Caki2 (cell line): ENCODE measurements around the gene ADM5. TPM values are rescaled to one million over a fixed set of nuclear protein-coding genes. Genes with fewer than 3 reads are reported as not detected.

ENCODE experiments used
- DNase-seq: peaks from one replicate; pipeline ENCODE4 v3.0.0-alpha.2; 2015; ENCODE audit warnings: low read depth
- in situ Hi-C: cut with HindIII; loops from 2 replicates; pipeline ENCODE4 v1.10.0; 2016; ENCODE audit warnings: low sequenced_read_pairs, low pct_unique_long_range_greater_than_20kb, mixed read lengths
- total RNA-seq: library from RNA; depleted of rRNA; stranded (reverse); fragments of >200 nt; shearing (Covaris generic); gene quantifications from 2 replicates; pipeline ENCODE4 v1.2.3, GENCODE V29; 2014; ENCODE audit warnings: low replicate concordance

Gene ADM5
- total RNA-seq, 1 experiment from 2014 or later, result 1.1 TPM

DNA sequence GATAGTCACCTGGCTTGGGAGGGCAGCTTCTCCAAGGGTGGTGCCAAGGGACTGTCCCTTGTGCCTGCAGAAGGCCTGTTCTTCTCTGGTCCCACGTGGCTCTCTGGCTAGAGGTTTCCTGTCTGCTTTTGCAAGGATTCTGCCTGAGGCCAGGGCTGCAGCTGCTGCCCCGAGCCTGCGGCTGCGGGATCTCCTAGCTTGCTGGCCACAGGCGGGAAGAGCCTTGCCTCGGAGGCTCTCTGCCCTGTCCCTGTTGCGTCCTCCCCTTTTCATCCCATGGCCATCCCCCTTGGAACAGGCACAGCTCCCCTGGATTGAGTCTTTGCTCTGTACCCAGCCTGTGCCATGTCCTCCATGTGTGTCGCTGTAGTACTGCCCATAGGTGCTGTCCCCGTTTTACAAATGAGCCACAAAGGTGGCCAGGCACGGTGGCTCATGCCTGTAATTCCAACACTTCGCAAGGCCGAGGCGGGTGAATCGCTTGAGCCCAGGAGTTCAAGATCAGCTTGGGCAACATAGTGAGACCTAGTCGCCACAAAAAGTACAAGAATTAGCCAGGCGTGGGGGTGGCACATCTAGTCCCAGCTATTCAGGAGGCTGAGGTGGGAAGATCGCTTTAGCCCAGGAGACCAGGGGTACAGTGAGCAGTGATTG is 32.8 kb upstream of the ADM5 start:
- in situ Hi-C loops, result no loop called here

DNA sequence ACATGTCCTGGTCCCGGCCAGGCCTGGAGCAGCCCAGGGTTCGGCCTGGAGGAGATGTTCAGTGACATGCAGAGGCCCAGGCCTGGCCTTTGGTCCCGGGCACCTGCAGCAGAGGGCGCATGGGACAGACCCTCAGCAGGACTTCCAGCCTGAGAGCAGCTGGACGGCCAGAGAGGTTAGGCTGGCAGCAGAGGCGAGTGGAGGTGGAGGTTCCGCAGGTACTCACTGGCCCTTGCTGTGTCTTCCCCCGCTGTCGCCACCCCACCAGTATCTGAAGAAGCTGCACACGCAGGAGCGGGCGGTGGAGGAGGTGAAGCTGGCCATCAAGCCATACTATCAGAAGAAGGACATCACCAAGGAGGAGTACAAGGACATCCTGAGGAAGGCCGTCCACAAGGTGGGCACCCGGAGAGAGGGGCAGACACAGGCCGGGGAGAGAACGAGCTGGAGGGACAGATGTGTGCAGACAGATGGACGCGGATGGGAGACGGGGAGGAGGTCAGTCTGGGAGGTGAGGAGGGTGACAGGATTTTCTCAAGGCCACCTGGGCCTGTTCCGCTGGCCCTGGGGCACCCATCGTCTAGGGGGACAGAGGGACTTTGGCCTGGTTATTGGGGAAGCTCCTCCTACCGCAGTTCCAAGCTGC is 31.8 kb upstream of the ADM5 start:
- DNase-seq, result no peak
- in situ Hi-C loops, result no loop called here

More for the DNA sequence above, 32.8 kb upstream of the ADM5 start:
- no peak for DNase-seq

DNA sequence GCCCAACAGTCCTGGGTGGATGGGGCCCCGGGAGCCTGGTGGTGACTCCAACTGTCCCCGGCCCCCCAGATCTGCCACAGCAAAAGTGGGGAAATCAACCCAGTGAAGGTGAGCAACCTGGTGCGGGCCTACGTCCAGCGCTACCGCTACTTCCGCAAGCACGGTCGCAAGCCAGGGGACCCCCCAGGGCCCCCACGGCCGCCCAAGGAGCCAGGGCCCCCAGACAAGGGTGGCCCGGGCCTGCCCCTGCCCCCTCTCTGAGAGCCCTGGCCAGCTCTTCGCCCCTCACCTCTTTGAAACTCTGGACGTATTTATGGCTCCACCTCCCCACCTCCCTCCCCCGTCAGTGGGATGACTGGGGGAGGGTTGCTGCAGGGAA is 31.3 kb upstream of the ADM5 start:
- in situ Hi-C loops, result no loop called here
- no peak for DNase-seq

DNA sequence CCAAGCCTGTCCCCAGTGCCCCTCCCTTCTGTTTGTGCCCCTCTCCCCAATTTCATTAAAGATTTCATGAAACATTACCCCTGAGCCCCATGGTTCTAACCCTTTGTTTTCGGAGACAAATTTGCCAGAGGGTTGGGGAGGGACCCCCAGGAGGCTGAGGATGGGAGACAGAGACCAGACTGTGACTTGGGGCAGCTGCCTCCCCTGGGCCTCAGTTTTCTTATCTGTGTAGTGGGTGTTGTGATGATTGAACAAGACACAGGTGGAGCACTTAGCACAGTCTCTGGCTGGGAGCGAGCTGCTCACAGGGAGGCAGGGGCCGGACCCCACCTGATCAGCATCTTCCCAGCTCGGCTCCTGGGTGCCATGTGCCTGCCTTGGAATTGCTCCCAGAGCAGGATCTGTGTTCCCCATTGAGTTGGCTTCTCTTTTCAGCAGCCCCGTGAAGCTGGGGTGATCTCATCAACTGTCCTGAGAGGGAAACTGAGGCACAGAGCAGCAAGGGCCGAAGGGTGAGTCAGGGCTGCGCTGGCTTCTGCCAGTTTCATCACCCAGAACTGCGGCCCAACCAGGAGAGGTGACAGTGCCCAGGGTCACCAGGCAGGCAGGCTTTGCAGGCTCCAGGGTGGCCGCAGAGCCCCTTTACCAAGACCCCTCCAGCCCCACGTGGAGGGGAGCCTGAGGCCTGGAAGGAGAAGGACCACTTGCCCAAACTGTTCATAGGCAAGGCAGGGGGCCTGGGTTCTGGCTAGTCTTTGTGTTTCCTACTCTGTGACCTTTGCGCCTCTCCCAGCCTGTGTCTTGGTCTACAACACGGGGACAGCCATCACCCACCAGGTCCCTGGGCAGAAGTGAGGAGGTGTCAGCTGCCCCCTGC is 30.6 kb upstream of the ADM5 start:
- in situ Hi-C loops, result no loop called here
- no peak for DNase-seq

DNA sequence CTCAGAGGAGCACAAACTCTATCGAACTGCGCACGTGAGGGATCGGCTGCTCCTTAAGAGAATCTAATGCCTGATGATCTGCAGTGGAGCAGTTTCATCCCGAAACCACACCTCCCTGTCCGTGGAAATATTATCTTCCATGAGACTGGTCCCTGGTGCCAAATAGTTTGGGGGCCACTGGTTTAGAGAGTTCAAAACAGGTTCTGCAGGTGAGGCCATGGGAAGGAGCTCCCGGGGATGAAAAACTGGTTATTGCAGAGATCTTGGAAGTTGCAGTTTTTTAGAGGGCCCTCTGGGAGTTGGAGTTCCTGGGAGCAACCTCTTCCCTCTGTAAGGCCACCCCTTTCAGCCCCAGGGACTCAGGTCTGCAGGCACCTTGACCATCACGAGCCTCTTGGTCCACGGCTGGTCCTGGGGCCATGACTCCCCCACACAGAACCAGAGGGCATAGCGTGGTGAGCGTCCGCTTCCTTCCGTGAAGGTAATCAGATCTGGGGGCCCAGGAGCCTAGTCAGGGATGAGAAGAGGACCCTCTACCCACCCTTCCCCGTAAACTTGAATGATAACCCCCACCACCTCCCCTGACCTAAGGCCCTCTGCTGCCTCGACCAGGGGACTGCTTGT is 28.9 kb upstream of the ADM5 start:
- DNase-seq, result no peak

DNA sequence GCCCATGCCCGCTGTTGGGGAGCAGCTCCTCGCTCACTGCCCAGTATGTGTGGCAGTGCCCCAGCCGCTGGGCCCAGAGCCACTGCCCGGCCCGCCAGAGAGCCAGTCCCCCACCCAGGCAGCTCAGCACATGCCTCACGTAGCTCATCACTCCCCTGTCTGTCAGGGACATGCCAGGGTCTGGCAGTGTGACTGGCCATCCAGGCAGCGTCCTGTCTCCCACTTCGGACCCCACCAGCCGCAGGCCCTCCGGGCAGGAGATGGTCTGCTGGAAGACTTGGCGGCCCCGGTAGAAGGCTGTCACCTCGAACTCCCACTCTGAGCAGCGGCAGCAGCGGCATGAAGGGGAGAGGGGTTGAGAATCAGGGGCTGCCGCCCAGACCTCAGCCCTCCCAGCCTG is 27.4 kb upstream of the ADM5 start:
- no peak for DNase-seq
- in situ Hi-C loops, result no loop called here

More for the DNA sequence above, 28.9 kb upstream of the ADM5 start:
- in situ Hi-C loops, result no loop called here

DNA sequence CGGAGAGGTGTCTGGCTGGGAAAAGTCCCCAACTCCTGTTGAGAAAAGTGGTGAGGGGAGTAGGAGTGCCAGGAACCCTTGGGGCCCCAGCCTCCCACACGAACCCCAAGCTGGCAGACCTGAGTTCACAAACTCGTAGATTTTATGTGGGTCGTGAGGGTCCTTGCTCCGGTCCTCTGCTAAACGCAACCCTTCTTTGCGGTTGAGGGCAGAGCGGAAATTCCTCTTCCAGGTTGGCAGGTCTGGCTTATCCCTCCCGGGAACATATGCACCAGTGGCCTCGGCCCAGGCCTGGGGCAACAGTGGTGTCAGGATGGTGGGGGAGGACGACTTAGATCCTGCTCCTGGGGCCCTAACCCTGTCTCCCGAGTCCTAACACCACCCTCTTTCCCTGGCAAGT is 26.2 kb upstream of the ADM5 start:
- DNase-seq, result no peak
- in situ Hi-C loops, result no loop called here

DNA sequence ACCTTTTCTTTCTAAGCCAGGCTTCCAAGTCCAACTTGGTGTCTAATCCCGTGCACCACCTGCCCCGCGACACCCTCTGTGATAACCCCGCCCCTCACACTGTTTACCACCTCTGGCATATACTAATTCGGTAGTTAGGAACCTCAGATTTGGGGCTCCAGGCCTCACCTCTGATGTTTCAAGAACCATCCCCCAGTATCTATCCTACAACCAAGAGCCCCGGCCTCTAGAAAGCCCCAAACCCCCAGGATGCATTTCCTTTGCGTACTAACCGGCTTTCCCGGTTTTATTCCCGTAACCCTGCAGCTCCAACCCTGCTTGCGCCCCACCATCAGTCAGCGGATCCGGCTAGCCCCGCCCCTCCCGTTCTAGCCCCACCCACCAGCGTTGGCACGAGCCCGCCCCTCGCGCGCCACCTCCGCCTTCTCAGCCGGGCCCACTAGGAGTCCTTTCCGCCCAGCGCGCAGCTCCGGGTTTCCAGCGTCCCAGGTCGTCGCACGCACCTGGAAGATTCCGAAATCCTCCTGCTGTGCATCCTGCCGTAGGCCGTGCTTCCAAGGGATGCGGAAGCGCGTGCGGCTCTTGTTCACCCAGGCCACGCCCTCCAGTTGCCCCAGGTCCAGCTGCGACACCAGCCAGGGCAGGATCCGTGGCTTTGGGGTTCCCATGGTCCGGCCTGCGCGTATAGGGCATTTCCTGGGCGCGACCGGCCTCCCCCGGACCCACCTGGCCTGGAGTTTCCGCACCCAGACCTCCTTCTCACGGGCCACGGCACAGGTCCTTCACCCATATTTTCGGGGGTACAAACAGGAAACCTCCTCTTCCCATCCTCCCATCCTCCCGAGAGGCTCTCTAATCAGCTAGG is 25.0 kb upstream of the ADM5 start:
- DNase-seq, result peak; percentile 89
- in situ Hi-C loops, result no loop called here

DNA sequence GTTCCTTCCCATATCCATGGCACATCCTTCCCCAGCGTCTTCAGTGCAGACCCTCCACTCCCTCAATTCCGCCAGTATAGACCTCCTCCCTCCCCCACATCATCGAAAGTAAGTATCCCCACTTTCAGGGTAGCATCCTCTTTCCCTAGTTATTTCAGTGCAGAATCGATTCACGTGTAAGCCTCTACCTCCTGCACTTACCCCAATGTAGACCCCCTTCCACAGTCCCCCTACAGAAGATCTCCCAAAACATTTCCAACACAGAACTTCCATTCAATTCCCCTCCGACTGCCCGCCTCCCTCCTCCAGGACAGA is 24.4 kb upstream of the ADM5 start:
- DNase-seq, result no peak
- in situ Hi-C loops, result no loop called here

DNA sequence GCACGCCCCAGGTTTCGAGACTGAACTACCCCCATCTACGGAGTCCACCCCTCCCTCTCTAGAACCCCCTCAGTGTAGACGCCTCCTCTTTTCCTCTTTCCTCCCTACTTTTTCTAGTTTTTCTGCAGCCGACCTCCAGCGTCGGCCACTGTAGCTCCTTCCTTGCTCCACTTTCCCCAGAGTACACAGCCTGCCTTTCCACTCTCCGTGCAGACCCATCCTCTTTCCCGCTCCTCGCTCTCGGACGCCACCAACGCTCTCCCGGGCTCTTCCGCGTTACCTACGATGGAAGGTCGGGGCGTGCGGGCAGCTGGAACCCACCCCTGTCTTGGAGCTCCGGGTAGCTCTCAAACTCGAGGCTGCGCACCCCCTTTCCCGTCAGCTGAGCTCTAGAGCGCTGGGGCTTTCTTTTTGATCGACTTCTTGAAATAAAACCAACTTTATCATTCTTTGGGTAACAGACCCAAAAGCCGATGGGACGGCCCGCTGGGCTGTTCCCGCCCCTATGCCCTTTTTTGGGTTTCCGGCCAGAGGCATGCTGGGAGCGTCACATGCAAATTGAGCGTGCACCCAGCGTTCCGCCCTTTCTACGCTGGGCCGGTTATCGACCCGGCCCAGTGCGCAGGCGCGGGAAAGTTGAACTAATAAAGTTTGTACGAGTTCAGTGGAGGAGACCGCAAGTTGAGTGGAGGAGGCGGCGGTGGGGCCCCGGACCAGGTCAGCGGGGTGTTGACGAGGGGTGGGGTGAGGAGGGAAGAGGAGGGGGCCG is 23.9 kb upstream of the ADM5 start, which contains the start of the genes BCL2L12 and IRF3:
Gene BCL2L12, plus strand, starts transcription at position 583 of the 769 bp plus-strand sequence. CDS start 760 bp downstream, outside the sequence.
Gene IRF3, minus strand, starts transcription at position 507 of the 769 bp plus-strand sequence. CDS start 1,019 bp downstream, outside the sequence.
- in situ Hi-C loops, result no loop called here
- peak; percentile 92 for DNase-seq

DNA sequence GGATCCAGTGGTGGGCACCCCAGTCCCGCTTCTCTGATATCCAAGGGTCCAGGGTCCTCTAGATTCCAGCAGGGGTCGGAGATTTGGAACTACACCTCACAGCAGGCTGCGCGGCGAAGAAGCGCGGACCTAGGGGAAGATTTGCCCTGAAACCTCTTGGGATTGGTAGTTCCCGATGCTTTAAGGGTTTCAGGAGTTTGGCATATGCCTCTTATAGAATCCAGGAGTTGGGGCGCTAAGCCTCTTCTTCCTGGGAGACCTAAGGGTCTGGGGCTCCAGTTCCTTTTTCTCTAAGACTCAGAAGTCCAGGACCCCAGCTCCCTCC is 23.3 kb upstream of the ADM5 start:
- in situ Hi-C loops, result no loop called here
- DNase-seq, result no peak

DNA sequence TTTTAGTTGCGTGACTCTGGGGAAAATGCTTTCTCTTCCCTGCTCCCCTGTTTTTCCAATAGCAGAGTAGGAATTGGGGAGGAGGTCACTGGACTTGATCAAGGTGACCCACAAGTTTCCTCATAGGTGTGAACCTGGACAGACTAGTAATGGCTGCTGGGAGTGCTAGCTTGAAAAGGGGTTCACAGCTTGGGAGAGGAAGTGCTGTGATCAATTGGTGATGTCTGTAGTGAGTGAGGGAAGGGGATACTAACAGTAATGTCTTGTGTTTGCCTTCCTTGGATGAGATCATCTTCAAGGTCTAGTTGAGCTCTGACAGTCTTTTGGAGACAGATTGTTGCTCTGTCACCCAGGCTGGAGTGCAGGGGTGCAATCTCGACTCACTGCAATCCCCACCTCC is 21.9 kb upstream of the ADM5 start:
- no peak for DNase-seq
- in situ Hi-C loops, result no loop called here

DNA sequence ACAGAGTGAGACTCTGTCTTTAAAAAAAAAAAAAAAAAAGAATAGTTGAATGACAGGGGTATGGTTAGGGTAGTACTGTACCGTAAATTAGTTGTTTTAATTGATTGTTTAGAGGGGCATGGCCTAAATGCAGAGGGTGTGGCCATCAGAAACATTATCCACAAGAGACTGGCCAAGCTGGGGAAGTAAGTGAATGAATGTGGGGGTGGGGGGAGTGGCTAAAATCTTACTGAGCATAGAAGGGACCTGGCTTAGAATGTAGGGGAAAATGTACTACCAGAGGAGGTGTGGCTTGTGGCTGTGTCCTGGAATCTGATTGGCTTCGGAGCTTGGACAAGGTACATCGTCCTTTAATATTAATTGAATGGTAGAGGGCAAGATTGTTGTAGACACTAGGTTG is 19.9 kb upstream of the ADM5 start:
- in situ Hi-C loops, result no loop called here
- no peak for DNase-seq

DNA sequence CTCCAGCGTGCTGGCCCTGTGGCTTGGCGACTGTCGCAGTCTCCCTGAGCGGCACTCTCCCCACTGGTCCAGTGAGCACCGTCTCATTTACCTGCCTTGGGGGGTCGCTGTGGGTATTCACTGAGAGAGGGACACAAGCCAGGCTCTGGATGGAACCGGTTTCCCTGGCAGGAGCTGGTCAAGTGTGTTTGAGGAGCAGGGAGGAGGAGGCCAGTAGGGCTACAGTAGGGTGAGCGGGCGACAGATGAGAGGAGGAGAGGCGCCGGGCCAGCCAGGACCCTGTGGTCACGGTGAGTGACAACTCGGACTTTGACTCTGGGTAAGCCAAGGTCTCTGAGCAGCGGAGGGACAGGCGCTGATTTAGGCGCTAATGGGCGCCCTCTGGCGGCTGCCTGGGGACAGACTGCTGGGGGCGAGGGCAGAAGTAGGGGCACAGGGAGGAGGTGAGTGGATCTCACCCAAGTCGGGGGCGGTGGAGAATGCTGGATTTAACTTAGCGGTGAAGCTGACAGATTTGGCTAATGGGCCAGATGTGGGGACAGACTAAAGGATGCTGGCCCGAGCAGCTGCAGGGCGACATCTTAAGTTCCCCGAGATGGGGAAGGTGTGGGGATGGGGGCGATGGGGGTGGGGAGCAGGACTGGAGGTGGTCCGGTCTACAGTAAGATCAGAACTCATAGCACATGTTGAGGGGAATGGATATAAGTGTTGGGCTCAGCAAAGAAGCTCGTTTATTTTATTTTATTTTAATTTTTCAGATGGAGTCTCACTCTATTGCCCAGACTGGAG is 17.1 kb upstream of the ADM5 start:
- peak; percentile 80 for DNase-seq
- in situ Hi-C loops, result no loop called here

DNA sequence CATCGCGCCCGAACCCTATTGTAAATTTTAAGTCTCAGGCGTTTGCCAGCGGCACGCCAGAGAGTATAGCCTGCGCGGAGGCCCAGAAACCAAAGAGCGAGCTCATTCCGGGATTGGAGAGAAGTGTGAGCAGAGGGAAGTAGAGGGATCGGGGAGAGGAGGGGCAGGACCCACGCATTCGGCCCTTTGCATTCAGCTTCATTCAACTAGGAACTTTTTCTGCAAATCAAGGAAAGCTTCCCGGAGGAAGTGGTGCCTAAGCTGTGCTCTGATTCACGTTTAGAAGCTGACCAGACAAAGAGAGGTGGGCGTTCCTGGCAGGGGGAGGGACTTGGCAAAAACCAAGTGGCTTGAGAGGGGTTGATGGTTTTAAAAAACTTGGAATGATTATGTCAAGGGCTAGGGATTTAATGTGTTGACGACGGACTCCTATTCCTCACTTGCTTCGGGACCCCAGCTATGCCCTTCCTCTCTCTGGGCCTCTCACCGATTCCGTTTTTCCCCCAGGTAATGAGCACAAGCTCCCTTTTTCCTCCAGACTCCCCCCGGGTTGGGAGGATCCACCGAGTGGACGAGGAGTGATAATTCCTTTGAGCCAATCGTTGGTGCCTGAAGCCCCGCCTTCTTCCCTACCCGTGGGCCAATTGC is 13.1 kb upstream of the ADM5 start:
- DNase-seq, result peak; percentile 97
- in situ Hi-C loops, result no loop called here

DNA sequence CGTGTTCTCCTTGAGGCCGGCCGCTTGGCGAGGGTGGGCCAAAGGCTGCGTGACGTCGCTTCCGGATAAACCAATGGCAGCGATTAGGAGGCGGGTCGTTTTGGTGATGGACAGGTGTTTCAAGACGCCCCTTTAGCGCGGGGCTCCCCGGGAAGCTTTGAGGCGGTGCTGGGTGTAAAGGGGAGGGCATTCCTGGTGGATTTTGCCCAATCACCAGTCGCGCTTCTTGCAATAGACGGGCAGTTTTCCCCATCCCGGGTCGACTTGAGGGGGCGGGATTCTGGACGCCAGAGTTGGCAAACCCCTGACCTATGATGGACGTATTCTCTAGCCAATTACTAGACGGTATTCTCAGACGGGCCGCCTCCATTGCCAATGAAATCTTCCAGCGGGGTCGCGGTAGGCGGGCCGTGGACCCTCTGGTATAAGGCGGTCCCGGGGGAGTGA is 12.6 kb upstream of the ADM5 start:
- in situ Hi-C loops, result no loop called here

More for the DNA sequence above, 12.6 kb upstream of the ADM5 start:
- peak; percentile 100 for DNase-seq
